Measurements from ENCODE around the gene CMIP.

GRCh38 chr16:81419806-81420205 is 24.8 kb upstream of the CMIP start:
- TF ChIP-seq CTCF (IDR thresholded peaks at IDR 0.05) (no peak), EP300 (IDR thresholded peaks at IDR 0.05) (no peak), POLR2AphosphoS5 (IDR thresholded peaks at IDR 0.05) (no peak)
